Activated CD8-positive, alpha-beta memory T cell treated with anti-CD3 and anti-CD28 coated beads, Interleukin-2, amount 50 U/mL, for 24 hours (primary cell): ENCODE data around the gene CDH23.

Experiments
- DNase-seq: peaks from one replicate; pipeline ENCODE4 v3.0.0-alpha.2; 2020; ENCODE audit errors: extremely low read depth

The CDH23 gene

GRCh38 chr10:71622154-71622526 is 225.4 kb downstream of the CDH23 start:
- DNase-seq = no peak

- no peak for DNase-seq
Measured at GRCh38 chr10:71622616-71623015, 225.9 kb downstream of the CDH23 start.

DNA sequence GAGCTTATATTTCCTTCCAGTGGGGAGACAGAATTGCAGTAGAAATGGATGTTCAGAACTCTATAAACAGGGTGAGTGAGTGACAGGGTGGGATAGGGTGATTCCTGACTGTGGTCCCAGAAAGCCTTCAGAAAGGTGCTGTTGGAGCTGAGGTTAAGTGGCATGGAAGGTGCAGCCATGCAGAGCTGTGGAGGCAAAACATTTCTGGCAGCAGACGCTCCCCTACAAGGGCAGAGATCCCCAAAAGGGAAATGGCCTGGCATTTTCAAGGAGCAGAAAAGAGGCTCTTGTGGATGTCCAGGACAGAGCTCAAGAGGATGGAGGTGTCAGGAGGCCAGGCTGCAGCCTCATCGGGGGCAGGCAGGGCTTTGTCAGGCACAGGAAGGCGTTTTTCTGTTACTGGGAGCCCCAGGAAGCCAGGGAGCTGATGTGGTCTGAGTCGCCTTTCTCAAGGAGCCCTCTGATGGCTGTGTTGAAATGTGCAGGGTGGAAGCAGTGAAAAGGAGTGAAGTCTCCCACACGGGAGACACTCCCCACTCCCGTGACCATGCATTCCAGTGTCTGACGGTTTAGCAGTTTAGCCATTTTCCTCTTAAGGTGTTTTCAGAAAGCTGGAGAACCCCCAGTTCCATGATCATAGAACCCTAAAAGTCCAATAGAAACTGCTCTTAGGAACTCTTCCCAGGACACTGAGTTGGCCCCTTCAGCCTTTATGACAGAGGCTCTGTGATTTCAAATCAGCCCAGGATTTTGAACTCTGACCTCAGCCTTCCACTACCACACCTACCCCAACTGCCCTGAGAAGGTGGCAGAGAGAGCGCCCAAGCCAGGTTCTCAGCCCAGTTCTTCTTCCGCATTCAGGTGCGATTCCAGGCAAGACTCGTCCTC is 226.6 kb downstream of the CDH23 start:
- DNase-seq = no peak

- no peak for DNase-seq
Measured at GRCh38 chr10:71623986-71624291, 227.2 kb downstream of the CDH23 start.

GRCh38 chr10:71625445-71626175 is 228.9 kb downstream of the CDH23 start:
- no peak for DNase-seq

- DNase-seq = no peak
Measured at GRCh38 chr10:71627230-71627939, 230.7 kb downstream of the CDH23 start.

DNA sequence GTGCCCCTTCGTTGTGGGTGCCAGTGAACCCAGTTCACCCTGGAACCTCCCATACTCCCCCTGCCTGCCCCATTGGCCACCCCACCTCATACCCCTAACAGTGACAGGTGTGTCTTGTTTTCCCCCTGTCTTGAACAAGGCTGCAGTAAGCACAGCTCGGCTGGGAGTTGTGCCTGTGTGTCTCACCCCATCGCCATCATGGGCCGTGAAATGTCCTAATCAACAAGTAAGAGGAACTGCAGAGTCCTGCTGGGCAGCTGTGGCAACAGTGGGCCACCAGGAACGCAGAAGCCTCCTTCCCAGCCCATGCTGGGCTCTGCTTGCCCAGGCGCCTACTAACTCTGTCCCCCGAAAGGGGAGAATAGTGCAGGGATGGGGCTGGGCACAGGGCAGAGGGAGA is 231.2 kb downstream of the CDH23 start:
- DNase-seq = no peak

DNA sequence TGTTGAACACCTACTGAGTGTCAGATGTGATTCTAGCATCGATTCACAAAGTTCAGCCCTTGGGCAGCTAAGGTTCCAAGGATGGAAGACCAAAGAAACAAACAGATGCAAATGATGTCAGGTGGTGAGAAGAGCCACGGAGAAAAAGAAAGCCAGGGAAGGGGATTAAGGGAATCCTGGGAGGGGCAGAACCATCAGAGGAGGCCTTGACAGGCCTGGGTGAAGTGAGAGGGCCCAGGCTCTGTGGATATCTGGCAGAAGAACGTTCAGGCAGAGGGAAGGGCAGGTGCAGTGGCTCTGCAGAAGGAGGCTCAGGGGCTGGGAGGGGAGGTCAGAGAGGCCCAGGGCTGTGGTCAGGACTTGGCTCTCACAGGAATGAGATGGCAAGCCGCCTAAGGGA is 232.4 kb downstream of the CDH23 start:
- DNase-seq = no peak

DNA sequence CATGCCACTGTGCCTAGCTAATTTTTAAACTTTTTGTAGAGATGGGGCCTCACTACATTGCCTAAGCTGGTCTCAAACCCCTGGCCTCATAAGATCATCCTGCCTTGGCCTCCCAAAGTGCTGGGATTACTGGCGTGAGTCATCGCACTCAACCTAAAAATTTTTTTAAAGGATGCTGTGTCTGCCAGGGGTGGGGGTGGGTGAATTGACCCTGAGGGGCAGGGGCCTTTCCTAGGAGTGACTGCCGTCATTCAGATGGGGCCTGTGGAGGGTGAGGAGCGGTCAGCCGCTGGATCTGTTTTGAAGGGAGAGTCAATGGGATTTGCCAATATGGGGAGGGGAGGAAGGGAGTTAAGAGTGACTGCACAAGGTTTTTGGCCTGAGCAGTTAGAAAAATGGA is 233.4 kb downstream of the CDH23 start:
- no peak for DNase-seq

DNA sequence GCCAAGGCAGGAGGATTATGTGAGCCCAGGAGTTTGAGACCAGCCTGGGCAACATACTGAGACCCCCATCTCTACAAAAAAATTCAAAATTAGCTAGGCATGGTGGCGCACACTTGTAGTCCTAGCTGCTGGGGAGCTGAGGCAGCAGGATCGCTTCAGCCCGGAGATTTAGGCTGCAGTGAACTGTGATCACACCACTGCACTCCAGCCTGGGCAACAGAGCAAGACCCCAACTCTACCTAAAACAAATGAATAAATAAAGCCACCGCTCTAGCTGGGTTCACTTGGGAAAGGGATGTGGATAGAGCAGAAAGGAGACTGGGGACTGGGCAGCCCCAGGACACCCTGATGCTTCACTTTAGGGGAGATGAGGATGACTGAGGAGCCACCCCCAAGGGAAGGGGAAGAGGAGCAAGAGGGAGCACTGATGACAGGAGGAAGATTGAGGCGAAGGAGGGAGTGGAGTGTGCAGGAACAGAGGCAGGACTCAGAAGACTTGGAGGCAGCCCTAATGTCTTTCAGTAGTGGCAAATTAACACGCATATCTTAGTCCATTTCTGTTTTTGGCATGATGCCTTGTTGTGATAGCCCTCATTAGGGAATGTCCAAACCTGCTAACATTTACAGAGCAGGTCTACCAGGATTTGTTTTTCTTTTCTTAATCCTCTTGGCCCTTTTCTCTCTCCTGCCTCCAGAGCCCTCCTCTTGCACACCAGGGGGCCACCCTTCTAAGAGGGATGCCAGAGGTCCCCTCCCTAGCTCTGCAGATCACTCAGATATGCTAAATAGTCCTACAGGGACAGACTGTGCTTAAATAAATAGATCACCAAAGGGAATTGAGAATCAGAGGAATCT is 234.5 kb downstream of the CDH23 start:
- no peak for DNase-seq

DNA sequence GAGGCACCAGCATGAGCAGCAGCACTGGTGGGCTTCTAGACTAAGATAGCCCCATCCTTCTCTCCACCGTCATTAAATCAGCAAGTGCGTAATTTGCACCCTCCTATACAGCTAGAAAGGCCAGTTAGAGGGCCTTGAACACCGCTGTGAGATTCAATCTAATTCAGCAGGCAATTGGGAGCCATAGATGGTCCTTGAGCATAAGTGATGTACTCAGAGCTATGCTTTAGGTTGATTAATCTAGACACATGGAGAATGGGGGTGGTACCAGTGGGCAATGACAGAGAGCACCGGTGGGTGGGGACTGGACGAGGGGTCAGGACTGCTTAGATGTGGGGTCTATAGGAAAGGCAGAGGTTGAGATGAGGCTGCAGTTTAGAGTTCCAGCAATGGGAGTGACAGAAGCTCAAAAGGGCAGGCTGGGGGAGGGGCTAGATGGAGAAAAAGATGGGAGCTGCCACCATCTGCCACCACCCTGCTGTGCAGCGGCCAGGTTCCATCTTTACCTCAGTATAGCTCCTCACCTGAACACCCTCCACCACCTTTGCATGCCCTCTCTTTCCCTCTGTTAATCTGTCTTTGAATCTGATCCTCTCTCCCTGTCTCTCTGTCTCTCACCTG is 235.6 kb downstream of the CDH23 start:
- no peak for DNase-seq

GRCh38 chr10:71632896-71633600 is 236.3 kb downstream of the CDH23 start:
- DNase-seq = no peak

- no peak for DNase-seq
Measured at GRCh38 chr10:71633920-71634319, 237.2 kb downstream of the CDH23 start.

GRCh38 chr10:71634531-71635164 is 237.9 kb downstream of the CDH23 start:
- no peak for DNase-seq

DNA sequence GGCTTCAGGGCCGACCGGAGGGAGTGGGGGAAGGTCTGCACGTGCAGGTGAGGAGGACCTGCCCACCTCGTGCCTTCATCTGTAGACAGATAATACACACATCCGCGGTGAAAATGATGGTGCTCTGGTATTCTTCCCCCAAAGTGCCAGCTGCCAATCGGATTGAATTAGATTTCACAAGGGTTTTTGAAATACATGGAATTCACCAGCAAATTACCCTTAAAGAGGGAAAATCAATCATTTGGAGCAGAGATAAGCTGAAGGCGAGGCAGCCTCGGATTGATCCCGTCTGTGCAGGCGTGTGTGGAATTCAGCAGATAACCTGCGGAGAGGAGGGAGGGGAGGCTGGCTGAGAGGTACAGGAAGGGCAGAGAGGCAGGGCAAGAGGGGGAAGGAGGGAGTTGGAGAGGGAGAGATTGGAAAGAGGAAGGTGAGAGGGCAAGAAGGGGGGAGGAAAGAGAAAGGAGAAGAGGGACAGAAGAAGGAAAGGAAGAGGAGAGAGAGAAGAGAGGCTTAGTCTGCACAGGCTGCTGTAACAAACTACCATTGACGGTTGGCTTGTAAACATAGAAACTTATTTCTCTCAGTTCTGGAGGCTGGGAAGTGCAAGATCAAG is 238.6 kb downstream of the CDH23 start:
- no peak for DNase-seq

DNA sequence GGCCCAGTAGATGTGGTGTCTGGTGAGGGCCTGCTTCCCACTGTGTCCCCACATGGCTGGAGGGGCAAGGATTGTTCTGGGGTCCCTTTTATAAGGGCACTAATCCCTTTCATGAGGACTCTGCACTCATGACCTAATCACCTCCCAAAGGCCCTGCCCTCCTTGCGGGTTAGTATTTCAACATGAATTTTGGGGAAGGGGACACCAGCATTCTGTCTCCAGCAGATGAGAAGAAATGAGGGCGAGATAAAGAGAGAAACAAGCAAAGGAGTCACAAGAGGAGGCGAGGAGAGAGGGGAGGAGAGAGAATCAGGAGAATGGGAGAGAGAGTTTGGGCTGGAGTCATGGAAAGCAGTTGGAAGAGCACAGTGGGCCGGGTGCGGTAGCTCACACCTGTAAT is 239.1 kb downstream of the CDH23 start:
- DNase-seq = no peak

DNA sequence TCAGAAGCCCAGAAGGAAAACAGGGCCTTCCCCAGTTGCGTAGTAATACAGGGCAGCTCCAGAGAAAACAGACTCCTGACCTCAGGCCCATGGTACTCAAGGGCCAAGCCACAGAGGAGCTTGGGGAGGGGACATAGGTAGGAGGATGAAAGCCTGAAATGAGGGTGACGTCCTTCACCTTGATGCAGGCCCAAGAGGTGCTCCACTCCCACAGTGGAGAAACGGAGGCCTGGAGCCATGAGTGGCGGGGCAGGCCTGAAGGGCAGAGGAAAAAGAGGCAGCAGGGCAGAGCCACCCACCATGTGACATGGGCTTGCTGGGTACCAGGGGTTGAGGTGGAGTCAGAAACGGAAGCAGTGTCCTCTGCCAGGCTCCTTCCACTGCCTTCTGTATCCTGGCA is 239.9 kb downstream of the CDH23 start:
- no peak for DNase-seq

GRCh38 chr10:71637305-71637704 is 240.6 kb downstream of the CDH23 start:
- DNase-seq = no peak

DNA sequence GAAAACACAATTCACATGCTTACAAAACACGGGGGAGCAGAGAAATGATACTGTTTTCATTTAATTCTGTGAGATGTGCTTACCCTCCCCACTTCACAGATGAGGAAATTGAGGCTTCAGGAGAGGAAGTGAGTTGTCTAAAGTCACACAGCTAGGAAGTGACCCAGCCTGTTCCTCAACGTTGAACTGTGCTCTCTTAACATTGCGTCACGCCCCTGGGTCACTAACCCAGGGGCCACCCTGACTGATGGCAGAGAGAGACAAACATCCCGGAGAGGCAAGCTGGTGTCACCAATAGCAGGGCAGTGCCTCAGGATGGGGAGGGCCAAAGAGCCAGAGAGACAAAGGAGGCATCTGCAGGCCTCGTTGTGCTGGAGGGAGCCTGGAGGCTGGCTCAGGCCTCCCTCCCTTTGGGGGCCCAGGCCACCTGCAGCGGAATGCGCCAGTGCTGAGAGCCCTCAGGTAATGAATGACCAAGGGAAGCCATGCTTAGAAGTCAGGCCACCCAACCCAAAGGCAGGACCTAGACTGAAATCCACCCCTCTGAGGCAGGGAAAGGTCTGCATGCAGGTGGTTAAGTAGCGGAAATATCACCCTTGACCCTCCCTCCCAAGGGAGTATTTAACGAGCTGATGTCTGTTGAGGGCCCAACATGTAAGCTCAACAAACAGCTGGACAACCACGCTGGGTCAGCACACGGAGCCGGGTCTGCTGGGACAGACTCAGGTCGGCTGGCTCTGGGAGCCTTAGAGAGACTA is 241.5 kb downstream of the CDH23 start:
- no peak for DNase-seq
